Lower leg skin (tissue), 4 donors: ENCODE measurements around the gene CD83. TPM values are rescaled to one million over a fixed set of nuclear protein-coding genes. Genes with fewer than 3 reads are reported as not detected.

Experiments used
- DNase-seq, 2 donors: peaks; one replicate each; pipeline ENCODE4 v3.0.0-alpha.2; 2019; ENCODE audit warnings: low spot score in 2 of 2
- H3K4me3 ChIP-seq: fragments of 200-600 bp; sonication (generic); 2 replicates; pipeline ENCODE4 v1.5.1; 2017; ENCODE audit warnings: mild to moderate bottlenecking, low read depth; ENCODE audit not compliant: poor library complexity, severe bottlenecking
- CTCF ChIP-seq, 3 donors: fragments of 450-650 bp; IDR thresholded peaks; one replicate each; pipeline ENCODE4 v1.5.1; 2016; ENCODE audit warnings: antibody characterized with exemption in 3 of 3, mild to moderate bottlenecking in 3 of 3, moderate library complexity in 2 of 3
- POLR2A ChIP-seq, 2 donors: fragments of 450-650 bp; IDR thresholded peaks; one replicate each; pipeline ENCODE4 v1.6.1; 2016 to 2017; ENCODE audit warnings: antibody characterized with exemption in 2 of 2, mild to moderate bottlenecking in 1 of 2, moderate library complexity in 1 of 2
- WGBS, 2 donors: methylation state at CpG; one replicate each; pipeline ENCODE4 v1.1.5; 2018; 5-methylcytosine and 5-hydroxymethylcytosine counted together
- intact Hi-C: fragments of 100-400 bp; cut with DNase I; formaldehyde crosslinking; loops from one replicate; pipeline ENCODE4 v1.15.0; 2023; ENCODE audit warnings: low total_unique reads
- total RNA-seq, 4 donors: library from RNA; depleted of rRNA; stranded (reverse); fragments of >200 nt; gene quantifications; one replicate each; pipeline ENCODE4 v1.1.0, GENCODE V29; 2016

CD83 gene
- total RNA-seq, 4 donors from 2014 or later: 2.2 to 4.4 (median 3.4) TPM

DNA sequence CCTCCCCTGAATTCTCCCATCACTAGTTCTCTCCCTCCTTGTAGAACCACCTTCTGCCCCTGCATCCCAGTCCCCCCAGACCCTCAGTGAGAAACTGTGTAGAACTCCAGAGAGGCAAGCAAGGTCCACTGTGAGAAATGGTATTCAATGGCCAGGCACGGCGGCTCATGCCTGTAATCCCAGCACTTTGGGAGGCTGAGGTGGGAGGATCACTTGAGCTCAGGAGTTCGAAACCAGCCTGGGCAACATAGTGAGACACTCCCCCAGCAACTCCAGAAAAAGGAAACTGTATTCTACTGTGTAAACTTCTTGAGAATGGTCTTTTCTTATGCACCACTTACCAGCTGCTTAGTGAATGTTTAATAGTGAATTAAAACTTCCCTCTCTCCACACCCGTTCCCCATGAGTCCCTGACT is 8.2 kb upstream of the CD83 start:
- 85 to 90% methylated on average over 4 of the region's 4 CpGs for WGBS, 2 donors
- H3K4me3 ChIP-seq: no peak overlapping the region
- DNase-seq: no peak

DNA sequence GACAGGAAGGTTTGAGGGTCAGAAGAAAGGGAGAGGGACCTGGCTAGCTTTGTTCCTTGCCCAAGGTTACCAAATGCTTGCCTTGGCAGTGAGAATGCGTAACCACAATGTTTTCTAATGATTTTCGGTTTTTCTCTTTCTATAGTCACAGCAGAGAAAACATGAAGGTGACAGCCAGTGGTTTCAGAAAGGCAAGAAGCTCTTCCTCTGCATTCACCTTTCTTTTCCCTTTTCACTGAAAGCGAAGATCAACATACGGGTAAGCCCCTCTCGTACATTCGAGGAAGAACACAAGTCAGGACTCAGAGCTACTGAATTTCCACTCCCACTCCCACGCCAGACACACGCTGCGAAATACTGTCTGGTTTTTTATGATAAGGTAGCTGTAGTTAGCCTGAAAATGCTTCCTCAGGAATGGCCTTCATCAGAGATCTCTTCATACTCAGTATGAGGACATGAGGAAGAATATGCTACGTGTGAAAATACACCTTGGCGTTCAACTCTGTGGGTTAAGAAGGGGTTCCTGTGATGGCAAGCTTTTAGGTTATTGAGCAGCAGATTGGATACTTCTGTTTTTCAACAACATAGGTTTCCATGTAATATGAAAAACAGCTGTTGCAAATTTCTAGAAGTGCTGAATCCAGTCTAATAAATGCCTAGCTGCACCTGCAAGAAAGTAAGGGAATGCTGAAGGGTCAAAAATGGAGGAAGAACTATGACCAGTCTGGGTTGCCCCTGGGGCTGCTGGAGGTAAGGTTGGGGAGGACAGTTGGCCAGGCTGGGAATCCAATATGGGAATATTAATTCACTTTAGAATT is 7.4 kb upstream of the CD83 start:
- no peak overlapping the region for H3K4me3 ChIP-seq
- 90 to 91% methylated on average over 11 of the region's 11 CpGs for WGBS, 2 donors
- intact Hi-C loops: no loop called here
- TF ChIP-seq POLR2A (IDR thresholded peaks at IDR 0.05) (no peak), CTCF (IDR thresholded peaks at IDR 0.05) (no peak)
- no peak for DNase-seq

More for the DNA sequence above, 8.2 kb upstream of the CD83 start:
- TF ChIP-seq POLR2A (IDR thresholded peaks at IDR 0.05): no peak
- TF ChIP-seq CTCF (IDR thresholded peaks at IDR 0.05): no peak
- intact Hi-C loops: no loop called here

DNA sequence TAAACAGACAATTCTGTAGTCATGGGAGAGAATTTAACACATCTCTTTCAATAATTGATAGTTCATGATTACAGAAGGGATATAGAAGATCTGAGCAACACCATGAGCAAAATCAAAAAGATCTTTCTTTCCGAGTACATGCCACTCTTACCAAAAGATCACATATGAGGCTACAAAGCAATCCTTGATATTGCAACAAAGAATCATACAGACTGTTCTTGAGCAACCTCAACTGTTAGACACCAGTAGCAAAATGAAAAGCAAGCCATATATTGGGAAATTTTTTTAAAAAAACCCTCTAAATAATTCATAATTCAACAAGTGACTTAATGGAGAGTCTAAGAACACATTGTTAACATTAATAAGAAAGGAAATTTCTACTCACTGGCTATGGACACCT is 3.6 kb upstream of the CD83 start:
- TF ChIP-seq POLR2A (IDR thresholded peaks at IDR 0.05) (no peak), CTCF (IDR thresholded peaks at IDR 0.05) (no peak)
- intact Hi-C loops: no loop called here
- WGBS, 2 donors: 75 to 91% methylated on average over 1 of the region's 1 CpG

GRCh38 chr6:14118091-14118439 is 493 bp downstream of the CD83 start:
- DNase-seq: no peak
- WGBS, 2 donors: 31 to 48% methylated on average over 10 of the region's 10 CpGs
- no peak overlapping the region for H3K4me3 ChIP-seq
- no peak for TF ChIP-seq CTCF (IDR thresholded peaks at IDR 0.05)
- TF ChIP-seq POLR2A (IDR thresholded peaks at IDR 0.05): no peak
- intact Hi-C loops: no loop called here

More for the DNA sequence above, 3.6 kb upstream of the CD83 start:
- no peak for DNase-seq
- no peak overlapping the region for H3K4me3 ChIP-seq

DNA sequence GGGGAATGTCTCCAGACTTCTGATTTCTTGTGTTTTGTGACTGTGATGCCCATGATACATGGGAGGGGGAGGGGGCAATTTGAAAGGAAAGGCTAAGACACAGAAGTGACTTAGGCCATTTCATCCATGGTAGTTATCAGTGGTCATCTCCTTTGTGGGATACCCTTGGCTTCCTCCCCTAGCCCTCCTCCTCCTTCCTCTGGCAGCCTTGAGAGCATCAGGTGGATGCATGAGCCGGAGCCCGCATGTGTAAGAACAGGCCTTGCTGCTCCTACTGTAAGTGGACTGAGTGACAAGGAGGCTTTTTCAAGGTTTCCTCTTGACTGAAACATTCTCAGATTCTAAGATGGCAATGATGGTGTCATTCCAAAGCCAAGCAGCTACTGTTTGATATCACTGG is 874 bp downstream of the CD83 start:
- H3K4me3 ChIP-seq: no peak overlapping the region
- intact Hi-C loops: no loop called here
- TF ChIP-seq POLR2A (IDR thresholded peaks at IDR 0.05): no peak
- TF ChIP-seq CTCF (IDR thresholded peaks at IDR 0.05): no peak
- WGBS, 2 donors: 88 to 92% methylated on average over 2 of the region's 2 CpGs
- DNase-seq: no peak

DNA sequence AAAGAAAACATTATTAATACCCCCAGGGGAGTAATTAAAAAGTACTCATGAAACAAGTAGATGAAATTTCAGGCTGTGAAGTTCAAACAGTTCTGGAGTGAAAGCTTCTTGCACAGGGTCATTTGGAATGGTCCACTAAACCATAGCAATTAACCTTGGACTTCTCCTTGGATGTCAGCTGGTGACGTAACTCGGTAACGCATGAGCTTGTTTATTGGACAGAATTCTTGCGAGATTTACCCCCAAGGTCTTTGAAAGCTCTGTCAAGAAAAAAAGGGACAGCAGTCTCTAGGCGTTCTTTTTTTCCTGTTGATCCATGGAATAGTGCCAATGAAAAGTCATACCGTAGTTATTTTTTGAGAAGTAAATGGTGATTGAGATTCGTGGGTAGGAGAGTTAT is 2.2 kb downstream of the CD83 start:
- intact Hi-C loops: no loop called here
- no peak for DNase-seq
- WGBS, 2 donors: 47 to 59% methylated on average over 7 of the region's 7 CpGs
- no peak overlapping the region for H3K4me3 ChIP-seq
- TF ChIP-seq POLR2A (IDR thresholded peaks at IDR 0.05) (no peak), CTCF (IDR thresholded peaks at IDR 0.05) (no peak)
